WI38 (cell line): Measurements from ENCODE around the gene TMPRSS6.

Source experiments
- H3K4me3 ChIP-seq: 2 replicates; pipeline ENCODE4 v1.5.1; 2011; ENCODE audit warnings: low read depth, mild to moderate bottlenecking, control low read depth, low read length
- CTCF ChIP-seq: IDR thresholded peaks from 2 replicates; pipeline ENCODE4 v1.5.1; 2012; ENCODE audit warnings: low read depth, mild to moderate bottlenecking, control low read depth, low read length

The TMPRSS6 gene

GRCh38 chr22:37086184-37086583 lies 23.3 kb downstream of the TMPRSS6 start:
- no peak overlapping the region for H3K4me3 ChIP-seq
- no peak for TF ChIP-seq CTCF

- H3K4me3 ChIP-seq = no peak overlapping the region
- no peak for TF ChIP-seq CTCF
Observed at GRCh38 chr22:37084385-37084784, 25.1 kb downstream of the TMPRSS6 start.

GRCh38 chr22:37083914-37084313 lies 25.6 kb downstream of the TMPRSS6 start:
- no peak overlapping the region for H3K4me3 ChIP-seq
- TF ChIP-seq CTCF = no peak

DNA sequence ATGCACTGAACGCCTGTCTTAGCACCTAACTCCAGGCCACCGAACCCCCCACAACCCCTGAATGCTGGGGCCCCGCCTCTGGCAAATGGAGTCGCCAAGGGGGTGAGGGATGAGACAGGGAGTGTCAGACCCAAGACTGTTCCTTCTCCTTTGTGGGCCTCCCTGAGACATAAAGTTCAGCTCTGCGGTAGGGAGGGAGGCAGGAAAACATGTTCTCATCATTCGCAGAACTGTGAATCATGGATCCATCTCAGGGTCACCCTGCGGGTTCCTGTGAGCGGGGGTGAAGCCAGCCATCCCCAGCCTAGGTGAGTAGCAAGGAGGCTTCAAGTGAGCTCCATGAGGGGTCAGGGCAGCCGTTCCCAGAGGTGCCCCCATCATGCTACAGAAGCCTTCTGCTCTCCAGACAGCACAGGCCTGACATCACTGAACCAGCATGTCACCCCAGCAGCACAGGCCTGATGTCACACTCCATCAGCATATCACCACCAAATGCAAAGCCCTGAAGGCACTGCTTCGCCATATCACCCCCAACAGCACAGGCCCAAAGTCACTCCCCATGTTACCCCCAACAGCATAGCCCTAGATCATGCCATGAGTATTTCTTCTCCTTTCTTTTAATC lies 27.2 kb downstream of the TMPRSS6 start:
- H3K4me3 ChIP-seq = no peak overlapping the region
- TF ChIP-seq CTCF = no peak

DNA sequence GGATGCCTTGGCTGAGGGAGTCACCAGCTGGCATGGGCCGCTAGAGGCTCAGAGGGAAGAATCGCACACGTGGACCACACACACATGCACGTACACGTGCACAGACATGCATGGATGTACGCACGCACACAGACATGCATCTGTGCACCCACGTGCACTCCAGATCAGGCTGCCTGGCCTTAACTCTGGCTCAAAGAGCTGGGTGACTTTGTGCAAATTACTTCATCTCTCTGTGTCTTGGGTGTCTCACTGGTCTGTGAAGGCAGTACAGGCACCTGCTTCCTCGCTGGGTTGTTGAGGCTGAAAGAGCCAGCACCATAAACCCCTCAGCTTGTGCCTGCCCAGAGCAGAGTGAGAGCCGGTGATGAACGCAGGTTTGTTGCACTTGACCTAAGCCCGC lies 28.7 kb downstream of the TMPRSS6 start:
- TF ChIP-seq CTCF = no peak
- H3K4me3 ChIP-seq = no peak overlapping the region

DNA sequence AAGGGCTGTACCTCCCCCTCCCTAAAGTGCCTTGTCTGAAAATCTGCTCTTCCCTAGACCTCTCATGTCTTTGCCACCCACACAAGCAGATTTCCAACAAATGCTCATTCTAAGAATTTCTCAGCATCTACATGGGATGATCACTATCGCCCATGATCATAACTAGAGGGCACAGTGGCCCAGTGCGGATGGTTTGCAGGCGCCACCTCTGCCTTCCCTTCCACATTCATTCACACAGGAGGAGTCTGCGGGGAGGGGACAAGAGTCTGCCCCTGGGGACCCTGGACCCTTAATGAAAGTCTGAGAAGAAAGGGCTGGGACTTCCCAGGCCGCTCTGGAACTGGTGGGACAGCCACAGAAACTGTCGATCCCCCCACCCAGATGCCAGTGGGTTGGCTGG lies 29.1 kb downstream of the TMPRSS6 start:
- TF ChIP-seq CTCF = no peak
- no peak overlapping the region for H3K4me3 ChIP-seq

DNA sequence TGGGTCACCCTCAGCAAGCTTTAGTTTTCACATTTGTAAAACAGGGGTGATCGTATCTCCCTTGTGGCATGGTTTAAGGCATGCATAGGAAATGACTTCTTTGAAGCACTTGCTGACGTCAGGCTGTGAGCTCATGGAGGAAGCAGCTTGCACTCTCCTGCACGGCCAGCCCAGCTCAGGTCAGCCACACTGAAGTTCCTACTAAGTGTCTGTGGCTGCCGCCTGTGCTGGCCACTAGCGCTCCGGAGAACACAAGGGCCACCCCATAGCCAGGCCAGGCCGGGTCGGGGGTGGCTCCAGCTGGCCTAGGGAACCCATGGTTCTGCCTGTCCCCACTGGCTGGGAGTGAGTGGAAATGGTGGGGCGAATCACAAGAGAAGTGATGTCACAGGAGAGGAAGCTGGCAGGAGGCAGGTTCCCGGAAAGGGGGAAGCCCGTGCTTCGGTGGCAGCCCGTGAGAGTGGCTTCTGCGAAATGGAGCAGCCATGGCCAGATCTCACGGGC lies 29.8 kb downstream of the TMPRSS6 start:
- no peak overlapping the region for H3K4me3 ChIP-seq
- TF ChIP-seq CTCF = no peak
